GM19397 (cell line): Measurements from ENCODE around the gene ATP6V1F.
A peak's percentile ranks its signal among the peaks of the same experiment; 100 is the strongest.
"Not testable (repeated sequence)": the region's sequence is repeated elsewhere in the genome, so short reads cannot be mapped to it uniquely, and the experiment has no call there.

Experiments
- ATAC-seq: cut with Tn5 transposase; IDR thresholded peaks from one replicate; pipeline ENCODE4 v1.9.1; 2021; ENCODE audit warnings: mild to moderate bottlenecking, moderate library complexity; ENCODE audit not compliant: unreplicated experiment

ATP6V1F gene

GRCh38 chr7:128894101-128894440 lies 31.4 kb downstream of the ATP6V1F start:
- ATAC-seq = no peak

GRCh38 chr7:128895320-128895719 lies 32.7 kb downstream of the ATP6V1F start:
- ATAC-seq = no peak

GRCh38 chr7:128899392-128899791 lies 36.7 kb downstream of the ATP6V1F start:
- ATAC-seq = no peak

GRCh38 chr7:128900237-128900636 lies 37.6 kb downstream of the ATP6V1F start:
- no peak for ATAC-seq

GRCh38 chr7:128902761-128903585 lies 40.3 kb downstream of the ATP6V1F start:
- no peak for ATAC-seq

- ATAC-seq = no peak
These were observed 41.1 kb downstream of the ATP6V1F start for GRCh38 chr7:128903621-128904361.

GRCh38 chr7:128904381-128905197 lies 41.9 kb downstream of the ATP6V1F start:
- peak; percentile 59 for ATAC-seq

GRCh38 chr7:128906001-128906765 lies 43.5 kb downstream of the ATP6V1F start:
- no peak for ATAC-seq

GRCh38 chr7:128906766-128907559 lies 44.3 kb downstream of the ATP6V1F start:
- no peak for ATAC-seq

- ATAC-seq = no peak
These were observed 46.3 kb downstream of the ATP6V1F start for GRCh38 chr7:128908750-128909624.

GRCh38 chr7:128909625-128910568 lies 47.2 kb downstream of the ATP6V1F start:
- ATAC-seq = no peak

GRCh38 chr7:128910569-128910945 lies 47.9 kb downstream of the ATP6V1F start, which contains the start of gene KCP:
TSS of gene KCP (minus strand) at chr7:128910709. CDS start at chr7:128910676, 33 bp downstream.
- no peak for ATAC-seq

- no peak for ATAC-seq
These were observed 48.9 kb downstream of the ATP6V1F start for GRCh38 chr7:128911423-128912031.

- ATAC-seq = no peak
These were observed 49.6 kb downstream of the ATP6V1F start for GRCh38 chr7:128912281-128912680.

- ATAC-seq = not testable (repeated sequence)
These were observed 50.2 kb downstream of the ATP6V1F start for GRCh38 chr7:128912709-128913495.

GRCh38 chr7:128913870-128914565 lies 51.4 kb downstream of the ATP6V1F start:
- no peak for ATAC-seq
